SK-N-SH (cell line): Measurements from ENCODE around the gene GH2. TPM values are rescaled to one million over a fixed set of nuclear protein-coding genes. Genes with fewer than 3 reads are reported as not detected.
"Not testable (repeated sequence)": the region's sequence is repeated elsewhere in the genome, so short reads cannot be mapped to it uniquely, and the experiment has no call there.

Experiments used
- CTCF ChIA-PET: fragments of 300-600, 350-600 bp; formaldehyde crosslinking; extraction: SDS; loops from one replicate; lab custom pipeline; 2021; lab: Yijun Ruan, JAX
- POLR2A ChIA-PET: fragments of 350-600 bp; sonication (Branson Sonifier 250); formaldehyde crosslinking; extraction: SDS; loops from one replicate; lab custom pipeline; 2020; ENCODE audit warnings: antibody characterized with exemption, inconsistent platforms; lab: Yijun Ruan, JAX
- DNase-seq: peaks from one replicate; pipeline ENCODE4 v3.0.0; 2012
- H2AFZ ChIP-seq: fragments of 200-600 bp; sonication (generic); 2 replicates; pipeline ENCODE4 v1.8.1; 2016; ENCODE audit warnings: antibody characterized with exemption, mild to moderate bottlenecking, low read depth
- H3F3A ChIP-seq: fragments of 200-600 bp; sonication (generic); replicated peaks from 2 replicates; pipeline ENCODE3; 2016; ENCODE audit warnings: antibody characterized with exemption, mild to moderate bottlenecking; ENCODE audit not compliant: insufficient read depth
- H3K27ac ChIP-seq, 2 experiments: fragments of 200-500 bp in 1 of 2; fragments of 200-600 bp in 1 of 2; sonication (Bioruptor generic) in 1 of 2; sonication (generic), shearing (Covaris generic) in 1 of 2; 2 replicates each; pipeline versions ENCODE4 v1.5.1 to v1.6.1; 2014 to 2016; ENCODE audit warnings: low read depth in 2 of 2, inconsistent platforms in 1 of 2, low read length in 1 of 2, mild to moderate bottlenecking in 1 of 2, mixed read lengths in 1 of 2
- H3K27me3 ChIP-seq: fragments of 200-600 bp; sonication (generic), shearing (Covaris generic); 2 replicates; pipeline ENCODE4 v1.6.1; 2016; ENCODE audit warnings: mixed run types; ENCODE audit not compliant: insufficient read depth
- H3K36me3 ChIP-seq, 2 experiments: fragments of 200-500 bp in 1 of 2; fragments of 200-600 bp in 1 of 2; sonication (Bioruptor generic) in 1 of 2; sonication (generic) in 1 of 2; replicated peaks in 1 of 2; 2 replicates each; pipeline versions ENCODE3 to v1.5.1; 2014 to 2016; ENCODE audit warnings: low read length in 1 of 2, mild to moderate bottlenecking in 1 of 2; ENCODE audit not compliant: insufficient read depth in 2 of 2, control insufficient read depth in 1 of 2
- H3K4me1 ChIP-seq, 2 experiments: fragments of 200-500 bp in 1 of 2; fragments of 200-600 bp in 1 of 2; sonication (Bioruptor generic) in 1 of 2; sonication (generic), shearing (Covaris generic) in 1 of 2; 2 replicates each; pipeline versions ENCODE4 v1.5.1 to v1.6.1; 2014 to 2016; ENCODE audit warnings: low read depth in 1 of 2, low read length in 1 of 2, mixed run types in 1 of 2; ENCODE audit not compliant: insufficient read depth in 2 of 2, control insufficient read depth in 1 of 2
- H3K4me2 ChIP-seq: fragments of 200-600 bp; sonication (generic), shearing (Covaris generic); 2 replicates; pipeline ENCODE4 v1.6.1; 2017; ENCODE audit warnings: mixed run types
- H3K4me3 ChIP-seq, 2 experiments: fragments of 200-500 bp in 1 of 2; fragments of 200-600 bp in 1 of 2; sonication (Bioruptor generic) in 1 of 2; sonication (generic), shearing (Covaris generic) in 1 of 2; 2 replicates each; pipeline versions ENCODE4 v1.5.1 to v1.8.1; 2014 to 2016; ENCODE audit warnings: low read depth in 2 of 2, inconsistent platforms in 1 of 2, low read length in 1 of 2, mild to moderate bottlenecking in 1 of 2, mixed read lengths in 1 of 2, moderate library complexity in 1 of 2
- H3K79me2 ChIP-seq: fragments of 200-600 bp; sonication (generic); 2 replicates; pipeline ENCODE4 v1.8.1; 2017; ENCODE audit warnings: mild to moderate bottlenecking; ENCODE audit not compliant: insufficient read depth
- H3K9ac ChIP-seq: fragments of 200-600 bp; sonication (generic); 2 replicates; pipeline ENCODE4 v1.6.1; 2017; ENCODE audit warnings: mixed run types
- H3K9me2 ChIP-seq: fragments of 200-600 bp; sonication (generic); 2 replicates; pipeline ENCODE4 v1.6.1; 2017; ENCODE audit warnings: mixed run types
- H3K9me3 ChIP-seq: fragments of 200-600 bp; sonication (generic); 2 replicates; pipeline ENCODE4 v1.6.1; 2017; ENCODE audit warnings: mixed run types, mild to moderate bottlenecking, moderate library complexity
- H4K20me1 ChIP-seq: fragments of 200-600 bp; sonication (generic); 2 replicates; pipeline ENCODE4 v1.6.1; 2017; ENCODE audit warnings: mild to moderate bottlenecking, mixed run types; ENCODE audit not compliant: insufficient read depth
- WGBS: methylation state at CpG from one replicate; pipeline ENCODE4 v1.1.6; 2017; ENCODE audit warnings: low lambda C conversion rate; 5-methylcytosine and 5-hydroxymethylcytosine counted together
- polyA plus RNA-seq, 3 experiments: library from polyadenylated mRNA; depleted of rRNA; stranded (reverse); fragments of >200 nt; gene quantifications; 2 replicates each; pipeline ENCODE4 v1.2.3, GENCODE V29; 2012
- TF ChIP-seq, protein P1 (sequence below): fragments of 200-600 bp; sonication (generic); IDR thresholded peaks from 2 replicates; pipeline ENCODE4 v1.6.1; 2017; ENCODE audit warnings: antibody characterized with exemption, mild to moderate bottlenecking, moderate library complexity

GH2 gene
- polyA plus RNA-seq, 1 of the 3 experiments (the other 2 are of a cell fraction), result not detected

DNA sequence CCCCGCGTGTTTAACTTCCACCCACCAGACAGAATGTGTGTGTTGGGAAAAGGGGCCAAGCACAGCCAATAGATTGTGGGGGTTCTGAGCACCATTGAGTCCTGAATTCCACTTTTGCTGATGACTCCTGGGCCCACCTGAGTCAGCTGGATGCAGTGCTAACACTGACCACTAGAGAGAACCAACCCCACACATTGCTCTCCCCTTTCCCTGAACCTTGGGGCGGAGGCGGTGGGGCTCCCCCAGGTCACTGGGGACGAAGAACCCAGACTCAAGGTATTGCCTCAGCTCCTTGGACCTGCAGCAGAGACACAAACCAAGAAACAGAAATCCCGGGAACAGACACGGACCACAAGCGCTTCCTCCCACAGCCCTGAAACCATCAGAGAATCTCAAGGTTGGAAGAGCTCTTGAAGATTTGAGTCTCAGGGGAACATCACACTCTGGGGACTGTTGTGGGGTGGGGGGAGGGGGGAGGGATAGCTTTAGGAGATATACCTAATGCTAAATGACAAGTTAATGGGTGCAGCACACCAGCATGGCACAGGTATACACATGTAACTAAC is 7.6 kb downstream of the GH2 start:
- H3K4me3 ChIP-seq, H2AFZ ChIP-seq, H3F3A ChIP-seq, H3K4me1 ChIP-seq, H3K27me3 ChIP-seq, H3K4me2 ChIP-seq, H3K9me3 ChIP-seq, H3K9me2 ChIP-seq, H4K20me1 ChIP-seq, H3K79me2 ChIP-seq, H3K27ac ChIP-seq, DNase-seq, POLR2A ChIA-PET, H3K9ac ChIP-seq, H3K36me3 ChIP-seq: not testable (repeated sequence)
- CTCF ChIA-PET, result interaction anchor here (0.6 to 0.7 kb wide), 2 partner anchors 8 to 44 kb away, joined by 3 to 4 read pairs; no protein-coding TSS in a partner anchor
- WGBS, result 70% methylated on average over 4 of the region's 8 CpGs
- TF ChIP-seq, protein P1, sequence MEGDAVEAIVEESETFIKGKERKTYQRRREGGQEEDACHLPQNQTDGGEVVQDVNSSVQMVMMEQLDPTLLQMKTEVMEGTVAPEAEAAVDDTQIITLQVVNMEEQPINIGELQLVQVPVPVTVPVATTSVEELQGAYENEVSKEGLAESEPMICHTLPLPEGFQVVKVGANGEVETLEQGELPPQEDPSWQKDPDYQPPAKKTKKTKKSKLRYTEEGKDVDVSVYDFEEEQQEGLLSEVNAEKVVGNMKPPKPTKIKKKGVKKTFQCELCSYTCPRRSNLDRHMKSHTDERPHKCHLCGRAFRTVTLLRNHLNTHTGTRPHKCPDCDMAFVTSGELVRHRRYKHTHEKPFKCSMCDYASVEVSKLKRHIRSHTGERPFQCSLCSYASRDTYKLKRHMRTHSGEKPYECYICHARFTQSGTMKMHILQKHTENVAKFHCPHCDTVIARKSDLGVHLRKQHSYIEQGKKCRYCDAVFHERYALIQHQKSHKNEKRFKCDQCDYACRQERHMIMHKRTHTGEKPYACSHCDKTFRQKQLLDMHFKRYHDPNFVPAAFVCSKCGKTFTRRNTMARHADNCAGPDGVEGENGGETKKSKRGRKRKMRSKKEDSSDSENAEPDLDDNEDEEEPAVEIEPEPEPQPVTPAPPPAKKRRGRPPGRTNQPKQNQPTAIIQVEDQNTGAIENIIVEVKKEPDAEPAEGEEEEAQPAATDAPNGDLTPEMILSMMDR, result 0 out of 2 replicates have a peak, but pooled peaks have one; percentile 7

DNA sequence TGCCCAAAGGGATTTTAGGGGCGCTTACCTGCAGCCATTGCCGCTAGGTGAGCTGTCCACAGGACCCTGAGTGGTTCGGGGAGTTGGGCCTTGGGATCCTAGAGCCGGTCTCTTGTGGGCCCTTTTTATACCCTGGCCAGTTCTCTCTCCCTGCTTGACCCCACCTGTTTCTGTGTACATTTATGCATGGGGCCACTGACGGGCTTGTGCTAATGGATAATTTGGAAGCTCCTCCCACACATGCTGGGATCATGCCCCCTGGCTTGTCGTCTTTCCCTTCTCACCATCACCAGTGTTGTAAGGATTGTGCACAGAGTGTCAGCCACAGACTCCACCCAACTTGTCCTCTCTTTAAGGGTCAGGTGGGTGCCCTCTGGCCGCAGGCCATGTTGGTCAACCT is 8.2 kb downstream of the GH2 start, which contains the start of gene CSH2:
Gene CSH2 (minus strand): TSS at position 101 of the 400 bp plus-strand sequence. CDS start 63 bp downstream, at position 38.
- WGBS, result 90% methylated on average over 2 of the region's 7 CpGs
- H3K27ac ChIP-seq, H3K36me3 ChIP-seq, H3K4me3 ChIP-seq, CTCF ChIA-PET, POLR2A ChIA-PET, H3K4me2 ChIP-seq, H3K9me2 ChIP-seq, H2AFZ ChIP-seq, H3K9ac ChIP-seq, H3K4me1 ChIP-seq, H3K9me3 ChIP-seq, H3K79me2 ChIP-seq, H3F3A ChIP-seq, DNase-seq, H3K27me3 ChIP-seq, H4K20me1 ChIP-seq: not testable (repeated sequence)

DNA sequence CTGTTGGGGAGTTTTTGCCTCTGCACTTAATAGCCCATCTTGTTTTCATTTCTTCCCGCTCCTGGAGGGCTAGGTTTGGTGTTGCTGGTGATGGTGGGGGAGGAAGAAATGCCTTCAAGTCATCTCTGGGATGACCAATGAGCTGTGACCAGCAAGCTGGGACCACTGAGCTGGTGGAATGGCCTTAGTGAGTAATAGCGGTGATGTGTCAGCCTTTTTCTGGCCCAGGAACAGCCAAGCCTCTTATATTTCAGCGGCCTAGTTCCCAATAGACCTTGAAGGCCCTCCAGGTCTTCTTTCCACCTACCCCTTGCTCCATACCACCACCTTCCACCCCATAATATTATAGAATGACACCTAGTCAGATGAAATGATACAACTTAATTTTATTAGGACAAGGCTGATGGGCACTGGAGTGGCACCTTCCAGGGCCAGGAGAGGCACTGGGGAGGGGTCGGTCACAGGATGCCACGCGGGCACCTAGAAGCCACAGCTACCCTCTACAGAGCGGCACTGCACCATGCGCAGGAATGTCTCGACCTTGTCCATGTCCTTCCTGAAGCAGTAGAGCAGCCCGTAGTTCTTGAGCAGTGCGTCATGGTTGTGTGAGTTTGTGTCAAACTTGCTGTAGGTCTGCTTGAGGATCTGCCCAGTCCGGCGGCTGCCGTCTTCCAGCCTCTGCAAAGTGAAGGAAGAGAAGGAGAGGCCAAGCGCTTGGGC is 9.9 kb downstream of the GH2 start:
- H3K4me3 ChIP-seq, H3K36me3 ChIP-seq, H3K4me1 ChIP-seq, H3K27me3 ChIP-seq, H3F3A ChIP-seq, H4K20me1 ChIP-seq, DNase-seq, H3K9me2 ChIP-seq, H3K9ac ChIP-seq, H3K79me2 ChIP-seq, H3K27ac ChIP-seq, H3K9me3 ChIP-seq, H2AFZ ChIP-seq, POLR2A ChIA-PET, H3K4me2 ChIP-seq: not testable (repeated sequence)
- WGBS, result 83% methylated on average over 4 of the region's 15 CpGs
- CTCF ChIA-PET, result interaction anchor here (0.9 kb wide), 1 partner anchor 18 kb away, joined by 3 read pairs; no protein-coding TSS in a partner anchor

DNA sequence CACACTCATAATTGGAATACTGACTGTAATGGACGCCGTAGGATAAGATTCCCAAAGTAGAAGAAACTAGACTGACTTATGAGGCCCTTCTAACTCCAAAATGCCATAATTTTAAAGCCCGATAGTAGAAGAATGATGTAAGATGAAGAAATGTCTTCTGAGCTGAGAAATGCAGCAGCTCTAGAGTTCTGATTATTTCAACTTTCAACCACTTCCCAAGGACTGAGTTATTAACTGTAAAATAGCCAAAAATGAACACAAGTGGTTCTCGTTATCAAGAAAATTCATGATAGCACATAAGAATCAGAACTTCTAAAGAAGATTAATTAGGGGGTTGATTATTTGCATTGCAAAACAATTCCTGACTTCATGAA is 11.5 kb downstream of the GH2 start:
- H3K27me3 ChIP-seq, H3K9me2 ChIP-seq, H3K9me3 ChIP-seq, POLR2A ChIA-PET, H2AFZ ChIP-seq, H3K4me1 ChIP-seq, H4K20me1 ChIP-seq, H3K4me3 ChIP-seq, H3K36me3 ChIP-seq, H3K79me2 ChIP-seq, CTCF ChIA-PET, H3F3A ChIP-seq, H3K27ac ChIP-seq, DNase-seq, H3K9ac ChIP-seq, H3K4me2 ChIP-seq: not testable (repeated sequence)
- WGBS, result 88% methylated on average over 4 of the region's 4 CpGs

DNA sequence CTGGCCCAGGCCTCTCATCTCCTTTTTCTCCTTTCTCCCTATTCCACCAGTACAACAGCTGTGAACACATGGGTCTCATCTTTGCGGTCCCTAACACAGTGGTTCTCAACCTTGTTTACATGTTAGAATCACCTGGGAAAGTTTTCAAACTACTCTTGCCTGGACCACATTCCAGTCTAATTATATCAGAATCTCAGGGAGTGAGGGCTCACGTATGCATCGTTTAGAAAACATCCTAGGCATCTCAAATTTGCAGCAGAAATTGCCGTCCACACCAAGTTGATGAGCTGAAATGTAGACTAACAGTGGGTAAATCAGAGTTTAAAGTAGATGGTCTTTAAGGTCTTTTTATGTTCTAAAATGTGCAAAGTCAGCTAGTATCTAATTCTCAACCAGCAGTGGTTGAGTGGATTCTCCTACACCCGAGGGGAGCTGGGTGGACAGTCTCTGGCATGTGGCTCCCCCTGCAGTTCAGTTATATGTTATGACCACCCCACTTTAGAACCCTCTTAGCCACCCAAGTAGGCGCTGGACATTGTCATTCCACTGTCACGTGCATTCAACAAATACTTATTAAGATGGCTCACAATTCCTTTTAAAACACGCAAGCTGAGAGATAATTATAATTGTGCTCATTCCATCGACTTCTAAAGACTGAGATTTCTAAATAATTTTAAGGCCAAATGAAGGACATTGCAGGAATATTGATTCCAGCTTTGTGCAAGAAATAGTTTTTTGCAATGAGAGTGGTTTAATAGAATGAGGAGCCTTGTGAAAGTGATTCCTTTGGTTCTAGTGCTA is 12.1 kb downstream of the GH2 start:
- H3K36me3 ChIP-seq, H3K4me3 ChIP-seq, CTCF ChIA-PET, H3K27me3 ChIP-seq, H3K79me2 ChIP-seq, H3K9me2 ChIP-seq, H3K9me3 ChIP-seq, H3K4me2 ChIP-seq, DNase-seq, H3K4me1 ChIP-seq, H3F3A ChIP-seq, H2AFZ ChIP-seq, POLR2A ChIA-PET, H4K20me1 ChIP-seq, H3K9ac ChIP-seq, H3K27ac ChIP-seq: not testable (repeated sequence)
- 56% methylated on average over 9 of the region's 9 CpGs for WGBS
